HG02840 (cell line): ENCODE results near the gene IFNGR2.

Source experiments
- ATAC-seq: cut with Tn5 transposase; IDR thresholded peaks from one replicate; pipeline ENCODE4 v1.9.1; 2021; ENCODE audit warnings: mild to moderate bottlenecking, moderate library complexity, moderate number of reproducible peaks; ENCODE audit not compliant: unreplicated experiment, low FRiP score

Gene IFNGR2

GRCh38 chr21:33479679-33480480, 76.7 kb downstream of the IFNGR2 start, which contains the start of gene TMEM50B:
TMEM50B (minus strand) TSS chr21:33479974; CDS start chr21:33468885, 11,089 bp downstream.
- peak; percentile 88 for ATAC-seq

DNA sequence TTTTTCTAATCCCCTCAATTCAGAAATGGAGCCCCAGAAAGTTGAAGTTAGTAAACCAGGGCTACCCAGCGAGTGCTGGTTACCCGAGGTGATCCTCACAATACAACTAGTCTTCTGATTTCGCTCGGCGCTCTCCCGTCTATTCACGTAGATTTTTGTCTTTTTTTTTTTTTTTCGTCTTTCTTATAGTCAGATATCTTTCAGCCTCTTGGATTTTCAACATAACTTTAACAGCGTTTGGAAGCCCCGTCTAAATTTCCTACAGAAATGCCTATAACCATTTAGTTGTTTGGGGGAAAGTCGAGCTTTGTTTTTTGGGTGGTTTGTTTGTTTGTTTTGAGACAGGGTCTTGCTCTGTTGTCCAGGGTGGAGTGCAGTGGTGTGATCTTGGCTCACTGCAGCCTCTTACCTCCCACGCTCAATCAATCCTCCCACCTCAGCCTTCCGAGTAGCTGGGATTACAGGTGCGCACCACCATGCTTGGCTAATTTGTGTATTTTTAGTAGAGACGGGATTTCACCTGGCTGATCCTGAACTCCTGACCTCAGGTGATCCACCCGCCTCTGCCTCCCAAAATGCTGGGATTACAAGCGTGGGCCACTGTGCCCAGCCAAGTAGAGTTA, 77.4 kb downstream of the IFNGR2 start:
- no peak for ATAC-seq

GRCh38 chr21:33481314-33481943, 78.2 kb downstream of the IFNGR2 start:
- no peak for ATAC-seq
